ENCODE results near the gene SPATA19. TPM values are rescaled to one million over a fixed set of nuclear protein-coding genes. Genes with fewer than 3 reads are reported as not detected.

Gene SPATA19
- total RNA-seq, 2 donors from 2014 or later, result not detected

DNA sequence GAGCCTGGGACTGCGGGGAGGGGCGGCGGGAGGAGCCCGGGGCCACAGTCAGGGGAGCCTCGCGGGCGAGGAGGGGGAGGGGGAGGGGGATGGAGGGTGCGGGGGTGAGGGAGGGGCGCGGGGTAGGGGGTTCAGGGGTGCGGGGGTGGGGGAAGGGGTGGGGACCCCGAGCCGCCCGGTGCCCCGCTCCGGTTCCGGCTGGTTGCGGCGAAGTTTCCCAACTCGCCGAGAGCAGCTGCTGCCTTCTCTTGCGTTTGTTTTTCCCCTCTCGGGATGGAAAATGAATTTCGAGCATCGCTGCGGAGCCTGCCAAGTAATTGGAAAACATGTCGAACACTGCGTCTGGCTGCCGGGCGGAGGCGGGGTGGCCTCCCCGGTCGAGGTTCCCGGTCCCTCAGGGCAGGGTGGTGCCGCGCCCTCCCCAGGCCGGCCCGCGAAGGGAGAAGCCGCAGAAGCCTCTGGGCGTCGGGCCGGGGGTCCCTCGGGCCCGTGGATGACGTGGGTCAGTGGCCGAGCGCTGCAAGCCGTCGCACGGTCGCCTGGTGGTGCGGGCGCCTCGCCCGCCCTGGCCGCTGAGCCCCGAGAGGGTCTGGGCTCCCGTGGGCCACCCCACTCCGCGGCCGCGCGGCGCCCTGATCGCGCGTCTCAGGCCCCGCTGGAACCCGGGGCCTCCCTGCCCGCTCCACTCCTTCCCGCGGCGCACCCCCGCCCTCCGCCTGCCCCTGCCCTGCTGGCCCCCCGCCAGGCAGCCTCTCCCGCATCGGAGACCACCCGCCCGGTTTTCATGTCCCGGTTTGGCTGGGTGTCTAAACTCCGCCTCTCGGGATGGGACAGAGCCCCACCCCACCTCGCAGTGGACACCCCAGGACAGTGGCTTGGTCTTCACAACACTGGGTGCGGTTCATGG, 12.1 kb downstream of the SPATA19 start:
- Mint-ChIP-seq H3K9me3 (peaks cover 0 to 2% of the 10 kb centered on the region in 2 donors), H3K36me3 (ENCODE audit: insufficient read depth in 2 of 2) (peaks cover 0 to 2% of the 10 kb centered on the region in 2 donors), H3K27ac (no peak overlapping the region), H3K27me3 (ENCODE audit: low read depth) (peaks cover 35% of the 10 kb centered on the region), H3K4me3 (no peak overlapping the region), H3K4me1 (ENCODE audit: low read depth) (peaks cover 24% of the 10 kb centered on the region)
- DNase-seq (no peak), ATAC-seq (replicated peaks in 1 of 2) (no peak)

DNA sequence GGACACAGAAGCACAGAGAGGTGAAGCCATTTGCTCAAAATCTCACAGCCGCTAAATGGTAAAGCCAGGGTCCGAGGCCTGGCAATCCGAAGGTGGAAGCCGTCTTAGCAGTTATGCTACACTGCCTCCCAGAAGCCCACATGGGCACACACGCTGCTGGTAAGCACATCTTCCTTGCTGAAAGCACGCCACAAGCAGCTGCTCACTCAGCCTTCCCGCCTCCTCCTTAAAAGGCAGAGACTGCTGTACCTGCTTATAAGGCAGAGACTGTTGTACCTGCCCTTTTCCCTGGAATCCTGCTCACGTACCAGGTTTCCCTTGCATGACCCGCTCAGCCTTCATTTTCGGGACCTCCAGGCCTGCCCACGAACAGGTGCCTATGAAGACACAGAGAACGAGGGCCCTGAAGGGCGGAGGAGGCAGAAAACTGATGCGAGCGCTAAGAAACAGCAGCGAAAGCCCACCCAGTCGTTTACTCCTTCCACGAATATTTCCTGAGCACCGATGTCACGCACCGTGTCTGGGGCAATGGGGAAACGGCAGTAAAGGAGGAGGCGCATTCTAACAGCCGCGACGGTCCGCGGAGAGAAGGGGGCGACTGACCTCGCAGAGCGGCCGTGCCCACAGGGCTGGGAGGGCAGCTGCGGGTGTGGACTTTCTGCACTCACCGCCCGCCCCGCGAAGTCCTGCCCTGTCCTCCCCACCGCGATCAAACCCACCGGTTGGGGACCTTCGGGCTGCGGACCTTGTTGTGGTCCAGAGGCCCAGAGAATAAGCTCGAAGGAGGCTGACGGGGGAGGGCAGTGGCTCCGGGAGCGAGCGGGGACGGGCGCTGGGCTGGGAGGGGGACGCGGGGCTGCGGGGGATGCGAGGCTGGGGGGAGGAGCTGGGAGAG, 13.0 kb downstream of the SPATA19 start:
- Mint-ChIP-seq H3K4me3 (no peak overlapping the region), H3K4me1 (ENCODE audit: low read depth) (peaks cover 24% of the 10 kb centered on the region), H3K36me3 (ENCODE audit: insufficient read depth in 2 of 2) (peaks cover 0 to 2% of the 10 kb centered on the region in 2 donors), H3K27ac (no peak overlapping the region), H3K9me3 (no peaks in the 10 kb centered on the region), H3K27me3 (ENCODE audit: low read depth) (peaks cover 38% of the 10 kb centered on the region)
- DNase-seq (no peak), ATAC-seq (replicated peaks in 1 of 2) (no peak)

DNA sequence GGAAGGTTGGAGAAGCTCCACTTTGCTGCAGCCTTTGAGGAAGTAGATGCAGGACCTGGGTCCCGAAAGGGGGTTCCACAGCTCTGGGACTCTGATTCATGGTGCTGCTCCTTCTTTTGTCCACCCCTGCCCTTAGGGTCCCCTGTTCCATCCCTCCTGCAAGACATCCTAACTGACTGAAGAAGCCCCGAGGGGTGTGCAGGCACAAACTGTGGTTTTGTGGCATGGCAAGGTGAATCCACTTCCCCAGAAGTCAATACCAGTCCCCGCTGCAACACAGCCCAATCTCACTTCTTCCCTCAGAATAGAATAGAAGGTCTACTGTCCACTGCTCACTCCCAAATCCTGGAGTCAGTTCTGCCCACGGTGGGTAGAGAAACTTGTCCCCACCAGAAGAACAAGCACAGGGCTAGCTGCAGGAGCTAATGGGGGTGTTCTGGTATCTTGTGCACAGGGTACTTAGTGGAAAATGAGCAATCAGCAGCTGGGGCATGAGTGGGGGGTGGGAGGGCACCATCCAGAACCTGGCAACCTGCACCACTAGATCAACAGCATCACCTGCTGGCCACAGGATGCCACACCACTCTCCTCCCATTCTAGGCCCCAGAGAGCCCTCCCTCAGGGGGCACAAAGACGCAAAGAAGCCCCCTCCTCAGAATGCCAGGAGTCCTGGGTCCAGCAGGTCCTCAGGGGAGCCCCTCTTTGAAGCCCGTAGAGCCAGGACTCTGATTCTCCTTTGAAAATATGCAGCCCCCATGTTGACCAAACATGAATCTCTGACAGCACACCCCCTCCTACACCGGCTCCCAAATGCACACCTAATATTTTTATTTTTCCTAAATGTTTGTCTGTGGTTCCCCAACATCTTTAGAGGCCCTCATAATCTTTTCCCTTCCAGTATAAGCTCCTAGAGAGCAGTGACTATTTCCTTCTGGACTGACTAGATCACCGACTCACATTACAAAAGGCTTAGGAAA, 14.1 kb downstream of the SPATA19 start:
- Mint-ChIP-seq H3K27ac (no peak overlapping the region), H3K4me1 (ENCODE audit: low read depth) (peaks cover 16% of the 10 kb centered on the region), H3K36me3 (ENCODE audit: insufficient read depth in 2 of 2) (peaks cover 0 to 2% of the 10 kb centered on the region in 2 donors), H3K4me3 (no peak overlapping the region), H3K27me3 (ENCODE audit: low read depth) (peaks cover 28% of the 10 kb centered on the region), H3K9me3 (no peaks in the 10 kb centered on the region)
- ATAC-seq (replicated peaks in 1 of 2), result no peak
- DNase-seq, result no peak

DNA sequence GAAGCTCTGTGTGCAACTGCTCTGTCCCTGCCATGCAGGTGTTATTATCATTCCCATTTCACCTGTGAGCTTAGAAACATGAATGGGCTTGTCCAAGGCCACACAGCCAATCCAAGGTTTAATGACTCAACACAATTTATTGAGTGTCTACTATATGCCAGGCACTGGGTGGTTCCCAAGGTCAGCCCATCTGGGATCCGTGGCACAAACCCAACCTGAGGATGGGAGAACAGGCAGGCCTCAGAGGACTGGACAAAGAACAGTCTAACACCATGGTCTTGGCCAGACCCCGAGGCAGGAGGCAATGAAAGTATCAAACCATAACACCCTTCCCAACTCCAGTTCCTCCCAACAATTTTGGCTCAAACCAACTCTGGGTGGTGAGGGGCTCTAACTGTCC, 15.7 kb downstream of the SPATA19 start:
- Mint-ChIP-seq H3K4me3 (no peak overlapping the region), H3K27me3 (ENCODE audit: low read depth) (peaks cover 13% of the 10 kb centered on the region), H3K9me3 (no peaks in the 10 kb centered on the region), H3K4me1 (ENCODE audit: low read depth) (no peaks in the 10 kb centered on the region), H3K36me3 (ENCODE audit: insufficient read depth in 2 of 2) (peaks cover 0 to 2% of the 10 kb centered on the region in 2 donors), H3K27ac (no peak overlapping the region)
- no peak for ATAC-seq (replicated peaks in 1 of 2)
- no peak for DNase-seq

DNA sequence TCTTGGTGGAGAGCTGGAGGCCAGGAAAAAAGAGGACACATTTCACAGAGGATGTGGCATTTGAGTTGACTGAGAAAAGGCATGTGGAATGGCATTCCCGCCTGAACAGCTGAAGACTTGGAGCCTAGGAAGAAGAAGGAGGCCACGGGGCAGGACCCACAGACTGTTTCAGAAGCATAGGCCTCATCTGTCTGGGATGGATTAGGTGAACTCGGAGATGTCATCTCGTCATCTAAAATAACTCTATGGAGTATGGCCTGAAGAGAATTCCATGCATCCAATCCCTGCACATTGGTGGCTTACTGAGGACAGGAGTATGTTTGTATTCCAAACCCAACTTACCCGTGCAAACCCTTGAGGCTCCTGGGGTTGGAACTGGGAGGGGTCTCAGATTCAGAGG, 16.4 kb downstream of the SPATA19 start:
- Mint-ChIP-seq H3K9me3 (no peaks in the 10 kb centered on the region), H3K4me1 (ENCODE audit: low read depth) (no peaks in the 10 kb centered on the region), H3K27me3 (ENCODE audit: low read depth) (peaks cover 13% of the 10 kb centered on the region), H3K4me3 (no peak overlapping the region), H3K36me3 (ENCODE audit: insufficient read depth in 2 of 2) (peaks cover 0 to 2% of the 10 kb centered on the region in 2 donors), H3K27ac (no peak overlapping the region)
- ATAC-seq (replicated peaks in 1 of 2) (no peak), DNase-seq (no peak)

DNA sequence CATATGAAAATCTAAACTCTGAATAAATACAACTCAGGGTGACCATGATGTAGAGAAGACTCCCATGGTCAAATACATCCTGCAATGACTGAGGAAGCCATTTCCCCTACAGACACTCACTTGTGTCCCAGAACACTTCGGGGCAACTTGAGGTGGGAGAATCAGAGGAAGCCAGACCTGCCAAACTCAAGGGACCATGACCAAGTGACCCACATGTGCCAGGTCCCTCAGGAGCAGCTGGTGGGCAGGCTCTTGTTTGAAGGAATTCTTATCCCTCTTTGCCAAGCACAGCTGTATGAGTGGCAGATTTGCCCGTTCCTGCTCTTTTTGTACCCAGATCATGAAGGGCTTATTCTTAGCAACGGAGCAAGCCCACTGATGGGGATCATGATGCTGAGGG, 17.8 kb downstream of the SPATA19 start:
- no peak overlapping the region for H3K27ac Mint-ChIP-seq
- H3K27me3 Mint-ChIP-seq (ENCODE audit: low read depth), result peaks cover 13% of the 10 kb centered on the region
- peaks cover 0 to 2% of the 10 kb centered on the region in 2 donors for H3K36me3 Mint-ChIP-seq (ENCODE audit: insufficient read depth in 2 of 2)
- H3K4me3 Mint-ChIP-seq, result no peak overlapping the region
- DNase-seq, result no peak
- ATAC-seq (replicated peaks in 1 of 2), result no peak
- no peaks in the 10 kb centered on the region for H3K4me1 Mint-ChIP-seq (ENCODE audit: low read depth)
- H3K9me3 Mint-ChIP-seq, result no peaks in the 10 kb centered on the region

DNA sequence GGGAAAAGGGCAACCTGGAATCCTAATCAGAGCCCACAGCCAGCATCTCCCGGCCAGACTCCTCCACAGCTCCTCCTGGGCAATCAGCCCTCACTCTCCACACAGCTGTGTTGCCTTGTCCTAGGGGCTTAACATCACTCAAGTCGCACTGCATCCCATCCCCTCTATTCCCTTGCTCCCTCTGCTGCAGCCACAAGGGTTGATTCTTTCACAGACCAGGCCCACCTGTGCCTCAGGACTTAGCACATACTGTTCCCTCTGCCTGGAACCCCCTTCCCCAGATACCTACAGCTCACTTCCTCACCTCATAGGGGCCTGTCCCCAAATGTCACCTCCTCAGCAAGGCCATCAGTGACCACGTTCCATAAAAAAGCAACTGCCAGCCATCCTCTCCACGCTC, 18.4 kb downstream of the SPATA19 start:
- Mint-ChIP-seq H3K4me1 (ENCODE audit: low read depth) (no peaks in the 10 kb centered on the region), H3K4me3 (no peak overlapping the region), H3K27me3 (ENCODE audit: low read depth) (peaks cover 13% of the 10 kb centered on the region), H3K36me3 (ENCODE audit: insufficient read depth in 2 of 2) (no peaks in the 10 kb centered on the region), H3K27ac (no peak overlapping the region), H3K9me3 (no peaks in the 10 kb centered on the region)
- no peak for DNase-seq
- no peak for ATAC-seq (replicated peaks in 1 of 2)

DNA sequence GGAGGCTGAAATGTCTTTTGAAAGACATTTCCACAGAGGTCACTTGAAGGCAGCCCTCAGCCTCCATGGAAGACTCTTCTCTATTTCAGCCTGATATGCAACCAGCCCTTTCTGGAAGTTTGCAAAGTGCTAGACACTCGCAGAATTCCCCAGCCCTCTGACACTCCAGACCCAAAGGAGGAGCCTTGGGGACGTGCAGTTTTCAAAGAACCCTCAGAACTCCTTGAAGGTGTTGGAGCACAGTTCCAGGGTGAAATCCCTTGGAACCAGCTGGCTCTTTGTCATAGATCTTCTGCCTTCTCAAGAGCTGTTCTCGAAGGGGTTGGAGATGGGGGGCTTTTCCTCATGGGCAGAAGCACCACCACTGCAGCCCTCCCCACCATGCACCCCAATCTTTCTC, 19.6 kb downstream of the SPATA19 start:
- no peak for ATAC-seq (replicated peaks in 1 of 2)
- no peak for DNase-seq
- Mint-ChIP-seq H3K9me3 (no peaks in the 10 kb centered on the region), H3K4me1 (ENCODE audit: low read depth) (no peaks in the 10 kb centered on the region), H3K27me3 (ENCODE audit: low read depth) (peaks cover 18% of the 10 kb centered on the region), H3K36me3 (ENCODE audit: insufficient read depth in 2 of 2) (no peaks in the 10 kb centered on the region), H3K27ac (no peak overlapping the region), H3K4me3 (no peak overlapping the region)

DNA sequence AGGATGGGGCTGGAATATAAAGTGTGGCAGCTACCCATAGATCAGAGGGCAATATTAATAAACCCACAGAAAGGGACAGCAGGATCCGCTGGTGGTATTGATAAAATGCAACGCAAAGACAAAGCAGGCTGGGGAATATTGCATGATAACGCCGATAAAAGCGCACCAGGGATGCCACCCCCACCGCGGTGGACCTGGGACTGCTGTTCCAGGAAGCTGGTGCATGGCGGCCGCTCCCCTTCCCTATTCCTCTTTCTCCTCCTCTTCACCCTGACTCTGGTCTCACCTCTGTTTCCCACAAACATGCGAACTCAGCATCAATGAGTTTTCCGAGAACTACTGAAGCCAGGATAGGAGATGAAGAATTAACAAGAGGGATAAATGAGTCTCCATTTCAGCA, 20.2 kb downstream of the SPATA19 start:
- Mint-ChIP-seq H3K4me1 (ENCODE audit: low read depth) (no peaks in the 10 kb centered on the region), H3K27ac (no peak overlapping the region), H3K4me3 (no peak overlapping the region), H3K9me3 (no peaks in the 10 kb centered on the region), H3K36me3 (ENCODE audit: insufficient read depth in 2 of 2) (no peaks in the 10 kb centered on the region), H3K27me3 (ENCODE audit: low read depth) (peaks cover 23% of the 10 kb centered on the region)
- DNase-seq (no peak), ATAC-seq (replicated peaks in 1 of 2) (no peak)

DNA sequence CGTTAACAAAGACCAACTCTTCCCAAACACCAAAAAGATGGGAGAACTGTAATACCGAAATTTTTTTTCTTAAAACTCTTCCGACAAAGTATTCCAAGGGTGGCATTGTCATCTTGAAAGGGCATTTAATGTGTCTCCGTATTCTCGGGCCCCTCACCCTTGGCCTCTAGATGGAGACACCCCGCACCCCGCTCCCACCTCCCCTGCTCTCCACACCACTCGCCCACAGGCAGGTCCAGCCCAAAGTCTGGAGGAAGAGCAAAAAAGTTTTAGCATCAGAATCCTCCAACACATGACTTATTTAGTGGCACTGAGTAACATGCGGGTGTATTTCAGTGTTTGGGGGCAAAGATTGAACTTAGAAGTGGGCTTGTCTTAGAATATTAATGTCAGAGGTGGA, 20.7 kb downstream of the SPATA19 start:
- no peak overlapping the region for H3K4me3 Mint-ChIP-seq
- ATAC-seq (replicated peaks in 1 of 2), result no peak

DNA sequence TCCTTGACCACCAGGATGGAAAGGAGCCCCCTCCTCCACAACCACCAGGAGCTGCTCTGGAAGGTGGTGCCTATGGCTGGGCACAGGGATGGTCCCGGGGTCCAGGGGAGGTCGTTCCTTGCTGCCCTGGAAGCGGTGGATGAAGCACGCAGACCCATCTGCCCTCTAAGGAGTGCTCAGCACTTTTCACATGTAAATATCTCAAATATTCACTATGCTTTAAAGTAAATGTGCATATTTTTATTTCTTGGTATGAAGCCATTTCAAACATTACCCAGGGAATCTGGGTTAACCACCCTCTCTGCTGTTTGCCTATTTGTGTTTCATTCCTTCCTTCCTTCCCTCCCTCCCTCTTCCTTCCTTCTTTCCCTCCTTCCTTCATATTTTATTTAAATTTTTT, 21.7 kb downstream of the SPATA19 start:
- ATAC-seq (replicated peaks in 1 of 2) (no peak), DNase-seq (no peak)
- no peaks in the 10 kb centered on the region for H3K4me1 Mint-ChIP-seq (ENCODE audit: low read depth)
- H3K4me3 Mint-ChIP-seq, result no peak overlapping the region
- no peak overlapping the region for H3K27ac Mint-ChIP-seq
- peaks cover 23% of the 10 kb centered on the region for H3K27me3 Mint-ChIP-seq (ENCODE audit: low read depth)
- H3K9me3 Mint-ChIP-seq, result no peaks in the 10 kb centered on the region
- no peaks in the 10 kb centered on the region for H3K36me3 Mint-ChIP-seq (ENCODE audit: insufficient read depth in 2 of 2)

More for the DNA sequence above, 20.7 kb downstream of the SPATA19 start:
- Mint-ChIP-seq H3K36me3 (ENCODE audit: insufficient read depth in 2 of 2) (no peaks in the 10 kb centered on the region), H3K4me1 (ENCODE audit: low read depth) (no peaks in the 10 kb centered on the region), H3K27me3 (ENCODE audit: low read depth) (peaks cover 25% of the 10 kb centered on the region), H3K9me3 (no peaks in the 10 kb centered on the region), H3K27ac (no peak overlapping the region)
- no peak for DNase-seq

DNA sequence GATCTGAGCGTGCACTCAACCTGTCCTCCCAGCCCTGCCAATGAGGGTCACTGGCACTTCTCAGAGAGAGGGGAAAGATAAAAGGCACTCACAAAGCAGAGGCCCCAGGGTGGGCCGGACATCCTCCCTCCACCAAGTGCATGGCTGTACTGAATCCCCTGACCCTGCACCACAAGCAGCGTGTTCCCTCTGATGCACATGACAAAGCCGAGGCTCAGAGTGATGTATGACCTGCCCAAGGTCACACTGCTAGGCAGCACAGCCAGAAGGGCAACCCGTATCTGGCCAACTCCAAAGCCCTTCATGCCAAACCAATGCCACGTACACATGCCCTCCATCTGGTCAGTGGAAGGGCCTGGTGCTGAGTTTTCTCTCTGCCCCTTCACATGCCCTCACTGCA, 22.1 kb downstream of the SPATA19 start:
- peaks cover 19% of the 10 kb centered on the region for H3K27me3 Mint-ChIP-seq (ENCODE audit: low read depth)
- no peak for ATAC-seq (replicated peaks in 1 of 2)
- no peak for DNase-seq
- H3K27ac Mint-ChIP-seq, result no peak overlapping the region
- no peaks in the 10 kb centered on the region for H3K4me1 Mint-ChIP-seq (ENCODE audit: low read depth)
- H3K36me3 Mint-ChIP-seq (ENCODE audit: insufficient read depth in 2 of 2), result no peaks in the 10 kb centered on the region
- H3K4me3 Mint-ChIP-seq, result no peak overlapping the region
- no peaks in the 10 kb centered on the region for H3K9me3 Mint-ChIP-seq
